Activated T-helper 9 cell treated with anti-CD3 and anti-CD28 coated beads, Interleukin-2, amount 50 U/mL, for 16 hours (primary cell): ENCODE measurements around the gene AZU1.
"Not testable (repeated sequence)": the region's sequence is repeated elsewhere in the genome, so short reads cannot be mapped to it uniquely, and the experiment has no call there.

ENCODE experiments used
- DNase-seq: peaks from one replicate; pipeline ENCODE4 v3.0.0-alpha.2; 2020; ENCODE audit warnings: low read depth

The AZU1 gene

DNA sequence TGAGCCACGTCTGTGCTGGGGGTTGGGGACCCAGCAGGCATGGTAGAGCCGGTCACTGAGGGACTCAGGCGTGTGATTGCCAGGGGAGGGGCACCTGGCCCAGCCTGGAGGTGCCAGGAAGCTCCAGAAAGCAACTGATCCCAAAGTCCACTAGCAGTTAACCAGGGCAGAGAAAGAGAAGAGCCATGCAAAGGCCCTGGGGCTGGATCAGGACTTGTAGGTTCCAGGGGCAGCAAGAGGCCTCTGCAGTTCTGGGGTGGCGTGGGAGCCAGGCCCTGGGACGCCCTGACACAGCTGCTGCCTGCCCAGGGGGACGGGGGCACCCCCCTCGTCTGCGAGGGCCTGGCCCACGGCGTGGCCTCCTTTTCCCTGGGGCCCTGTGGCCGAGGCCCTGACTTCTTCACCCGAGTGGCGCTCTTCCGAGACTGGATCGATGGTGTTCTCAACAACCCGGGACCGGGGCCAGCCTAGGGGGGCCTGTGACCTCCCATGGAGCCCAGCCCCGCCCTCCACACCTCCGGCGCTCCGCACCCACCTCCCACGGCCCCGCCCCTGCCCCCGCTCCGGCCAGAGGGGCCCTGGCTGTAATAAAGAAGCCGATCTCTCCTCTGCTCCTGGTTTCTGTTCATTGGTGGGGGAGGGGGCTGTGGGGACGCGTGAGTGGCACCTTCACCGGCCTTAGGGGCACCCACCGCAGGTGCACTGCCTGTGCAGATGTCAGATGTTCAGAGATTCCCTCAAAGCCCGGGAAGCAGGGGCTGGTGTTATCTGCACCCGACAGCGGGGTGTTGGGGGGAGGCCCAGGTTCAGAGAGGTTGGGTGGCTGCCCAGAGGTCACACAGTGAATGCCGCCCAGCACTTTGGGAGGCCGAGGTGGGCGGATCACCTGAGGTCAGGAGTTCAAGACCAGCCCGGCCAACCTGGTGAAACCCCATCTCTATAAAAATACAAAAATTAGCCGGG lies 4.1 kb downstream of the AZU1 start:
- no peak for DNase-seq

DNA sequence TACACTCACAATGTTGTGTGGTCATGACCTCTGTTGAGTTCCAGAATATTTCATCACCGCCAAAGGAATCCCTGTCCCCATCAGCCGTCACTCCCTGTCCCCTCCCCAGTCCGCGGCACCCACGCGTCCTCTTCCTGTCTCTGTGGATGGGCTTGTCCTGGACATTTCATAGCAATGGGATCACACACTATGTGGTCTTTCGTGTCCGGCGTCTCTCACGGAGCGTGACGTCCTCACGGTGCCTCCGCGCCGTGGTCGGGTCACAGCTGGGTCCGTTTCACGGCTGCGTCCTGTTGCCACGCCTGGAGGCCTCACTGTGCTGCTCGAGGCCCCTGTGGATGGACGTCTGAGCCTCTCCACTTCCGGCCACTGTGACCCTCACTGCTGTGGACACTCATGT lies 6.6 kb downstream of the AZU1 start:
- DNase-seq, result no peak

DNA sequence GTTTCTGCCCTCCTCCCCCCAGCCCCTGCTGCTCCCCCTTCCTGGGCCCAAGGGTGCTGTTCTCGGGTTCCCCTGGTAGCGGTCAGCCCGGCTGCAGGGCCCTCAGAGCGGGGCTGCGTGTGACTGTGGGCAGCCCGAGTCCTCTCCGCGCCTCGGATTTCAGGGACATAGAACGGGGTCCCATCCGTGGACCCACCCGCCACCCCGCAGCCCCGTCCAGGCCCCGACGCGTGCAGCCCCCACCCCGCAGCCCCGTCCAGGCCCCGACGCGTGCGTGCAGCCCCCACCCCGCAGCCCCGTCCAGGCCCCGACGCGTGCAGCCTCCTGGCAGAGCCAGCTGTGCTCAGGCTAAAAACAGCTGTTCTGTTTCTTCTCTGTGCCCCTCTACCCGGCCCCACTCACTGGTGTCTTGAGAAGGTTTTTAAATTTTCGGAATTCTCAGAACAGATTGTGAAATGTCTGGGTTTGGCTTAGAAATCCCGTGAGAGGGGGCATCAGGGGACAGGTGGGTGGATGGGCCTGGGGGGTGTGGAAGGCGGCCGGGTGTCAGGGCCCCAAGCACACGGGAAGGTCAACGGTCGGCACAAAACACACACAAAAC lies 7.7 kb downstream of the AZU1 start:
- DNase-seq, result no peak

DNA sequence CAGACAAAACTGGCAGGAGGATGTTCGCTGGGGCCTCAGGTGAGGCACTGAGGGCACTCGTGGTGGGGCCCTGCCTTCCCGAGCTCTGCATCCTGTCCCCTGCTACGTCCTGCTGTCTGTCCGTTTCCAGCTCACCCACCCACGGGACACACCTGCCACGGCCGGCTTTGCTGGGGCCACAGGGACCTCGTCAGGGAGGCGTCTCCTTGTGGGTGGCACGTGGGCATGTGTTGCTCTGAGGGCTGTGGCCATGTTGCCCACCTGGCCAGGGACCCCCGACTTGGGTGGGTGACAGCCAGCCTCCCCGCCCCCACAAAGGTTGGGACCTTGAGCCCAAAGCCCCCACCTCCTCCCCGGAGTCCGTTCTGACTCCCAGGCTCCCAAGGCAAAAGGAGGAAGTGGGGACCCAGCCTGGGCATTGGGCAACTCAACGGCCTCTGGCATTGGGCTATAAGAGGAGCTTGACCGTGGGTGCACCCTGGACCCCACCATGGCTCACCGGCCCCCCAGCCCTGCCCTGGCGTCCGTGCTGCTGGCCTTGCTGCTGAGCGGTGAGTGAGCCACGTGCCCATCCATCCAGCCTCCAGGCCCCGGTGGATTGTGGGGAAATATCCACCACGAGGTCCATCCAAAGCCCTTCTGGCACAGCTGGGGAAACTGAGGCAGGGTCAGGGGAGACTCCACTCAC lies 13.0 kb downstream of the AZU1 start, which contains the start of gene PRTN3:
Gene PRTN3 (plus strand): TSS at position 481 of the 688 bp plus-strand sequence. CDS start 10 bp downstream, at position 491.
- DNase-seq, result no peak

DNA sequence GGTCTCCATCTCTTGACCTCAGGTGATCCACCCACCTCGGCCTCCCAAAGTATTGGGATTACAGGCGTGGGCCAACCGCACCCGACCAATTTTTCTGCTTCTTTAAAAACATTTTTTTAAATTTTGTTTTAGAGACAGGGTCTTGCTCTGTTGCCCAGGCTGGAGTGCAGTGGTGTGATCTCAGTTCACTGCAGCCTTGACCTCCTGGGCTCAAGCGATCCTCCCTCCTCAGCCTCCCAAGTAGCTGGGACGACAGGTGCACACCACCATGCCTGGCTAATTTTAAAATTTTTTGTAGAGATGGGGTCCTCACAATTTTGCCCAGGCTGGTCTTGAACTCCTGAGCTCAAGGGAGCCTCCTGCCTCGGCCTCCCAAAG lies 15.2 kb downstream of the AZU1 start:
- DNase-seq, result not testable (repeated sequence)

DNA sequence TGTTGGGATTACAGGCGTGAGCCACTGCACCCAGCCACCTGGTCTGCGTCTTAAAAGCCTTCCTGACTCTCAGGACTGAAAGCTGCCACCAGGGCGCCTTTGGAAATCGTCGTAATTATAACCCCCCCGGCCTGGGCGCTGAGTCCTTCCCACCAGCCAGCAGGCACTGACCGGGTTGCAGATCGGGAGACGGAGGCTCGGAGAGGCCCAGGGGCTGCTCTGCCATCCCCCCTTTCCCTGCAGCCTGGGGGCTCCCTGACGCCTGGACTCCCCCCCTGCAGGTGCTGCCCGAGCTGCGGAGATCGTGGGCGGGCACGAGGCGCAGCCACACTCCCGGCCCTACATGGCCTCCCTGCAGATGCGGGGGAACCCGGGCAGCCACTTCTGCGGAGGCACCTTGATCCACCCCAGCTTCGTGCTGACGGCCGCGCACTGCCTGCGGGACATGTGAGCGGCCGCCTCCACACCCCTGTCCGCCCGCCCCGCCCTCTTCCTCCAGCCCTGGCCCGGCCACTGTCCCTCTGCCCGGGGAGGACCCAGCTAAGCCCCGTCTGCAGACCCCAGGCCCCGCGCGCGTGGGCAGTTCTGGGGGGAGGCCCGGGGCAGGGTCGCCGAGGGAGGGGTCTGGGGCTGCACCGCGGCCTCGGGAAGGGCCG lies 15.7 kb downstream of the AZU1 start:
- DNase-seq, result no peak

DNA sequence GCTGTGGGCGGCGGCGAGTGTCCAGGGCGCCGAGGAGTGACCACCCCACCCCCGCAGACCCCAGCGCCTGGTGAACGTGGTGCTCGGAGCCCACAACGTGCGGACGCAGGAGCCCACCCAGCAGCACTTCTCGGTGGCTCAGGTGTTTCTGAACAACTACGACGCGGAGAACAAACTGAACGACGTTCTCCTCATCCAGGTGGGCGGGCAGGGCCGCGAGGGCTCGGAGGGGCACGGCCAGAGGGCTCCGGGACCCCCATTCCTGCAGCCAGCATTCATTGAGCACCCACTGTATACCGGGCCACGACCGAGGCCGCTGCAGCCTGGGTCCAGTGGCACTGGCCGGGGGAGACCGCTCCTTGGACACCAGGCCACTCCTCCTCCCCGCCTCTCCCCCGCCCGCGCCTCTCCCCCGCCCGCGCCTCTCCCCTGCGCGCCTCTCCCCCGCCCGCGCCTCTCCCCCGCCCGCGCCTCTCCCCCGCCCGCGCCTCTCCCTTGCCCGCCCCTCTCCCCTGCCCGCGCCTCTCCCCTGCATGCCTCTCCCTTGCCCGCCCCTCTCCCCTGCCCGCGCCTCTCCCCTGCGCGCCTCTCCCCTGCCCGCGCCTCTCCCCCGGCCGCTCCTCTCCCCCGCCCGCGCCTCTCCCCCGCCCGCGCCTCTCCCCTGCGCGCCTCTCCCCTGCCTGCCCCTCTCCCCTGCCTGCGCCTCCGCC lies 16.4 kb downstream of the AZU1 start:
- DNase-seq, result no peak

DNA sequence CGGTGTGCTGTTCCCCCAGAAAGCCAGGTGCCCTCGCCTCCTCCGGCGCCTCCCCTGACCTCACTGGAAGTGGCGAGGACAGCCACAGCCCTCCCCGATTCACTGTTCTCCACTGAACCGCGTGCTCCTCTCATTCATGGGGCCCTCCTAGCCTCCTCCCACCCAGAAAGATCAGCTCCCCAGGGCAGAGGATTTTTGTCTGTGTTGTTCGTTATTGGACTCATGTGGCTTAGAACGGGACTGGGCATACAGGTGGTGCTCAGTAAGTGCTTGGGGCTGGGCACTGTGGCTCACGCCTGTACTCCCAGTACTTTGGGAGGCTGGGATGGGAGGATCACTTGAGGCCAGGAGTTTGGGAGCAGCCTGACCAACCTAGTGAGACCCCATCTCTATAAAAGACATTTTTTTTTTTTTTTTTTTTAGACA lies 16.9 kb downstream of the AZU1 start:
- DNase-seq, result no peak

DNA sequence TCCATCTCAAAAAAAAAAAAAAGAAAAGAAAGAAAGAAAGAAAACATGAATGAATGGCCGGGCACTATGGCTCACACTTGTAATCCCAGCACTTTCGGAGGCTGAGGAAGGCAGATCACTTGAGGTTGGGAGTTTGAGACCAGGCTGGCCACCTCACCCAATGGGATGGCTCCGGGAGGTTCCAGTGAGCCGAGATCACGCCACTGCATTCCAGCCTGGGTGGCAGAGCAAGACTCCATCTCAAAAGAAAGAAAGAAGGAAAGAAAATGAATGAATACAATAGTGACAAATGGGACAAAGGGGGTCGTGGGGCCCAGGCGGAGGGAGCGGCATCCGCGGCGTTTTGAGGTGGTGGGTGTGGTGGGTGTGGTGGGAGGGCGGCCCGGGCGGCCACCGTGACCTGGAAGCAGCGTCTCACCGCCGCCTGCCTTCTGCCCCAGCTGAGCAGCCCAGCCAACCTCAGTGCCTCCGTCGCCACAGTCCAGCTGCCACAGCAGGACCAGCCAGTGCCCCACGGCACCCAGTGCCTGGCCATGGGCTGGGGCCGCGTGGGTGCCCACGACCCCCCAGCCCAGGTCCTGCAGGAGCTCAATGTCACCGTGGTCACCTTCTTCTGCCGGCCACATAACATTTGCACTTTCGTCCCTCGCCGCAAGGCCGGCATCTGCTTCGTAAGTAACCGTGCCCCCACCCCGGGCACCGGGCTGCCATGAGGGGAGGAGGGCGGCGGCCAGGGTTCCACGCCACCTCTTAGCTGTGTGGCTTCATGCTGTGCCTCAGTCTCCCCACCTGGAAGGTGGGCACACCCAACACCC lies 18.3 kb downstream of the AZU1 start:
- DNase-seq, result no peak

DNA sequence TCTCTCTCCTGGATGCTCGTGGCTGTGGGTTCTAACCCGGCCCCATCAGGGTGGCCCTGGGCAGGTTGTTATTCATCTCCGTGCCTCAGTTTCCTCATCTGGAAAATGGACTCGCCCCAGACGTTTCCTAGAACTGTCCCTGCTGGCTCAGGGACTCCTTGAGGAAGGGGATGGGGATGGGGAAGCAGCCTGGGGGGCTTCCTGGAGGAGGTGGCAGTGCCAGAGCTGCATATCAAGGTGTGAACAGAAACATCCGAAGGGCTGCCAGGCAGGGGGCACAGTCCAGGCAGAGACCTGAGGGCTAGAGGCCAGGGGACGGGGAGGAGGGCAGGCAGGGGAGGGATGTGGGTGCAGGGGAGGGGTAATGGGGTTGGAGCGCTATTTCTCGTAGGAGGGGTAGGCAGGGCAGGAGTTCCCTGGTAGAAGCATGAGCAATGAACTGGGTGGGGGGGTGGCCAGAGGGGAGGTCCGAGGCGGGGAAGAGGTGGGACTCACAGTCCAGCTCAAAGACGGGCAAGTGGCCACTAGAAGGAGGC lies 20.8 kb downstream of the AZU1 start:
- DNase-seq, result no peak

DNA sequence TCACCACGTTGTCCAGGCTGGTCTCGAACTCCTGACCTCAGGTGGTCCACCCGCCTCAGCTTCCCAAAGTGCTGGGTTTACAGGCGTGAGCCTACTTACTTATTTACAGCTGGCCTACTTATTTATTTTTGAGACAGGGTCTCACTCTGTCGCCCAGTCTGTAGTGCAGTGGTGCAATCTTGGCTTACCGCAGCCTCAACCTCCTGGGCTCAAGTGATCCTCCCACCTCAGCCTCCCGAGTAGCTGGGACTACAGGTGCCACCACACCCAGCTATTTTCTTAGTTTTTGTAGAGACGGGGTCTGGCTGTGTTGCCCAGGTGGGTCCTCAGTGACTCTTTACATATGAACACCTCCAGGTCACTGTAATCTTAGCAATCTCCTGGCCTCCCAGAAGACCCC lies 21.6 kb downstream of the AZU1 start:
- DNase-seq, result not testable (repeated sequence)

DNA sequence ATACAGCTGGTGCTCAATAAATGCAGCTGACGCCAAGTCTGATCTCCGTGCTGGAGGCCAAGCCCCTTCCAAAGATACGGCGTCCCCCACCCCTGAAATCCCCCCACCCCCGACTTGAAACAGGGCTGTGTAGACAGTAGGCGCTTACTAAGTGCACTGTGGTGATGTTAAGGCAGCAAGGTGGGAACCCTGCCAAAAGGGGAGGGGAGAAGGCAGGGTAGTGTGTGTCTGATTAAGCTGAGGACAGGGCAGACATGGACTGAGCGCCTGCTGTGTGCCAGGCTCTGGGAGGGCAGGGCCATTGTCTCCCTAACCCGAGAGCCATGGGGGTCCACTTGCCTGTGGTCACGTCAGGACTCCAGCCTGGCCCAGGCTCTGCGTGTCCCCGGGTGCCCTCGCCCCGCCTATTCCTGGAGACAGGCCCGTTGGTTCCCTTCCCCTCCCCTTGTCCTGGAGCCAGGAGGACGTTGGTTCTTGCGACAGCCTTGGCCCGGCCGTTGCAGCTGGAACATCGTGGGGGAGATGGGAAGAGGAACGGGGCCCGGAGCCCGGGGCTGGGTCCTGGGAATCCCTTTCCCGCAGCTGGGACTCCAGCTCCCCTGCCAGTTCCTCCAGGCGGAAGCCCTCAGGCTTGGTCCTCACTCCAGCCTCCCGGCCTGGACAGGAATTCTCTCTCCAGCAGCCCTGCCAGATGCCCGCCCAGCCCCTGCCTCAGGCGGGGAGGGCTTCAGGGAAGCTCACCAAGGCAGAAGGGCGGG lies 22.8 kb downstream of the AZU1 start:
- DNase-seq, result no peak

DNA sequence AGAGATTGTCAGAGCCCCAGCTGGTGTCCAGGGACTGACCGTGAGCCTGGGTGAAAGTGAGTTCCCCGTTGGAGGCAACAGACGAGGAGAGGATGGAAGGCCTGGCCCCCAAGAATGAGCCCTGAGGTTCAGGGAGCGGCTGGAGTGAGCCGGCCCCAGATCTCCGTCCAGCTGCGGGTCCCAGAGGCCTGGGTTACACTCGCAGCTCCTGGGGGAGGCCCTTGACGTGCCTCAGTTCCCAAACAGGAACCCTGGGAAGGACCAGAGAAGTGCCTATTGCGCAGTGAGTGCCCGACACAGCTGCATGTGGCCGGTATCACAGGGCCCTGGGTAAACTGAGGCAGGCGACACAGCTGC lies 23.3 kb downstream of the AZU1 start:
- DNase-seq, result no peak

DNA sequence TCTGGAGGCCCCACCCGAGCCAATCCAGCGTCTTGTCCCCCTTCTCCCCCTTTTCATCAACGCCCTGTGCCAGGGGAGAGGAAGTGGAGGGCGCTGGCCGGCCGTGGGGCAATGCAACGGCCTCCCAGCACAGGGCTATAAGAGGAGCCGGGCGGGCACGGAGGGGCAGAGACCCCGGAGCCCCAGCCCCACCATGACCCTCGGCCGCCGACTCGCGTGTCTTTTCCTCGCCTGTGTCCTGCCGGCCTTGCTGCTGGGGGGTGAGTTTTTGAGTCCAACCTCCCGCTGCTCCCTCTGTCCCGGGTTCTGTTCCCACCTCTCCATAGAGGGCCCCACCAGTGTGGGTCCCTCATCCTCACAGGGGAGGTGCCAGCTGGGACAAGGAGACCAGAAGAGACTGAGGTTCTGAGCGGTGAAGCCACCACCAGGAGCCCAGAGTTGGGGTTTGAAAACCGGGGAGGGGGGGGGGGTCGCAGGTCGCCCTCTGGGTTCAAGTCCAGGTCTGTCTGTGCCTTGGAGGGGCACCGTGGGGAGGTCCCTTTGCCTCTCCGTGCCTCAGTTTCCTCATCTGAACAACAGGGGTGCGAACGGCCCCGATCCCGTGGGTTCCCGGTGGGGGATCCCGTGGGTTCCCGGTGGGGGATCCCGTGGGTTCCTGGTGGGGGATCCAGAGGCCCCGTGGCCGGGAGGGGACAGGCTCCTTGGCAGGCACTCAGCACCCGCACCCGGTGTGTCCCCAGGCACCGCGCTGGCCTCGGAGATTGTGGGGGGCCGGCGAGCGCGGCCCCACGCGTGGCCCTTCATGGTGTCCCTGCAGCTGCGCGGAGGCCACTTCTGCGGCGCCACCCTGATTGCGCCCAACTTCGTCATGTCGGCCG lies 24.7 kb downstream of the AZU1 start, which contains the start of gene ELANE:
Gene ELANE (plus strand): TSS at position 168 of the 878 bp plus-strand sequence. CDS start 26 bp downstream, at position 194.
- DNase-seq, result no peak

DNA sequence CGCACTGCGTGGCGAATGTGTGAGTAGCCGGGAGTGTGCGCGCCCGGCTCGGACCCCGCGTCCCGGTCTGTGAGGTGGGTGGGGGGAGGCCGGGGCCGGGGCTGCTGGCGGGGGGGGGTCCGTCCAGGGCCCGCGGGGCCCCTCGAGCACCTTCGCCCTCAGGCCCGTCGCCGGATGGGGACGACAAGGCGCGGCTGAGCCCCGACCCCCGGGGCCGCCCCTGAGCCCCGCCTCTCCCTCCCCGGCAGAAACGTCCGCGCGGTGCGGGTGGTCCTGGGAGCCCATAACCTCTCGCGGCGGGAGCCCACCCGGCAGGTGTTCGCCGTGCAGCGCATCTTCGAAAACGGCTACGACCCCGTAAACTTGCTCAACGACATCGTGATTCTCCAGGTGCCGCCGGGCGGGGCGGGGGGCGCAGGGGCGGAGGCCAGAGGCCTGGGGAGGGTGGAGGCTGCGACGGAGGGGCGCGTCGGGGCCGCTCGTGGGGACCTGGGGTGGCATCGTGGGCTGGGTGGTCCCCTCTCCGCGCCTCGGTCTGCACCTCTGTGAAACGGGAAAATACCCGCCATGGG lies 25.5 kb downstream of the AZU1 start:
- DNase-seq, result no peak

DNA sequence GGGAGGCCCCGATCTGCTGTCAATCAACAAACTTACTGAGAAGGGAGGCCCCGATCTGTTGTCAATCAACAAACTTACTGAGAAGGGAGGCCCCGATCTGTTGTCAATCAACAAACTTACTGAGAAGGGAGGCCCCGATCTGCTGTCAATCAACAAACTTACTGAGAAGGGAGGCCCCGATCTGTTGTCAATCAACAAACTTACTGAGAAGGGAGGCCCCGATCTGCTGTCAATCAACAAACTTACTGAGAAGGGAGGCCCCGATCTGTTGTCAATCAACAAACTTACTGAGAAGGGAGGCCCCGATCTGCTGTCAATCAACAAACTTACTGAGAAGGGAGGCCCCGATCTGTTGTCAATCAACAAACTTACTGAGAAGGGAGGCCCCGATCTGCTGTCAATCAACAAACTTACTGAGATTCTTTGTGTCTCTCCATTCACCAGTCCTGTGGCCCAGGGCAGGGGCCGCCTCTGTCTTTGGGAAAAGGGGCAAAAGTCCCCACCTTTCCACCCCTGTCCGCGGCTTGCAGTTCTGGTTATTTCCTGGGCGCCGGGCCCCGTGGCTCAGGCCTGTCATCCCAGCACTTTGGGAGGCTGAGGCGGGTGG lies 26.1 kb downstream of the AZU1 start:
- DNase-seq, result not testable (repeated sequence)

DNA sequence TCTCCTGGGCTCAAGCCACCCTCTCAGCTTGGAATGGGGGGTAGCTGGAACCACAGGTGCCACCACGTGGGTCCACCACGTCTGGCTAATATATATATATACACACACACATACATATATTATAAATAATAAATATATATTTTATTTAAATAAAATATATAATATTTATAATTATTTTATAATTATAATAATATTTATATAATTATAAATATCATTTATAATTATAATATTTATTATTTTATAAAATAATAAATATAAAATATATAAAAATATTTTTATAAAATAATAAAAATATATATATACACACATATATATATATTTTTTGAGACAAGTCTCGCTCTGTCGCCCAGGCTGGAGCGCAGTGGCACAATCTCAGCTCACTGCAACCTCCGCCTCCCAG lies 26.9 kb downstream of the AZU1 start:
- DNase-seq, result no peak

DNA sequence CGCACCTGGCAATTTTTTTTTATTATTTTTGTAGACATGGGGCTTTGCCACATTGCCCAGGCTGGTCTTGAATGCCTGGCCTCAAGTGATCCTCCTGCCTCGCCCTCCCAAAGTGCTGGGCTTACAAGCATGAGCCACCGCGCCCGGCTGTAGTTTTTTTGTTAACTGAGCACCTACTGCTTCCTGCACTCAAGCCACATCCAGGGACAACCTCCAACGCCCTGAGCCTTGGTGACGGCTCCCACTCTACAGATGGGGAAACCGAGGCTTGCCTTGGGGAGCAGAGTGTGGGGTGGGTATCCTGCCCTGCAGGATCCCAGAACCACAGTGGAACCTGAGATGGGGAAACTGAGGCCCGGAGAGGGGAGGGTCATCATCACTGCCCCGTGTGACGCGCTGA lies 27.5 kb downstream of the AZU1 start:
- no peak for DNase-seq
